BE2C (cell line): ENCODE data around the gene CUBN. TPM values are rescaled to one million over a fixed set of nuclear protein-coding genes. Genes with fewer than 3 reads are reported as not detected.

Experiments
- DNase-seq: peaks from one replicate; pipeline ENCODE4 v3.0.0-alpha.2; 2020
- H3K27me3 ChIP-seq: fragments of 250-450 bp; sonication (Bioruptor Pico); 2 replicates; pipeline ENCODE4 v1.5.1; 2020; ENCODE audit warnings: mild to moderate bottlenecking
- H3K36me3 ChIP-seq: fragments of 250-450 bp; sonication (Bioruptor Pico); 2 replicates; pipeline ENCODE4 v1.5.1; 2020; ENCODE audit warnings: mild to moderate bottlenecking
- H3K4me1 ChIP-seq: fragments of 250-450 bp; sonication (Bioruptor Pico); 2 replicates; pipeline ENCODE4 v1.5.1; 2020
- H3K4me3 ChIP-seq: 2 replicates; pipeline ENCODE4 v1.5.1; 2011; ENCODE audit warnings: low read depth, low read length
- H3K9me3 ChIP-seq: fragments of 250-450 bp; sonication (Bioruptor Pico); 2 replicates; pipeline ENCODE4 v1.5.1; 2020
- polyA plus RNA-seq: library from polyadenylated mRNA; unstranded; fragments of >200 nt; gene quantifications from one replicate; pipeline ENCODE4 v1.2.1, GENCODE V29; 2012; ENCODE audit warnings: low read depth, missing spikeins; ENCODE audit not compliant: insufficient read length, insufficient read depth
- TF ChIP-seq, protein P1 (sequence below): IDR thresholded peaks from 2 replicates; pipeline ENCODE4 v1.5.1; 2012; ENCODE audit warnings: mild to moderate bottlenecking, low read depth, low read length

Gene CUBN
- polyA plus RNA-seq, result 1.7 TPM

DNA sequence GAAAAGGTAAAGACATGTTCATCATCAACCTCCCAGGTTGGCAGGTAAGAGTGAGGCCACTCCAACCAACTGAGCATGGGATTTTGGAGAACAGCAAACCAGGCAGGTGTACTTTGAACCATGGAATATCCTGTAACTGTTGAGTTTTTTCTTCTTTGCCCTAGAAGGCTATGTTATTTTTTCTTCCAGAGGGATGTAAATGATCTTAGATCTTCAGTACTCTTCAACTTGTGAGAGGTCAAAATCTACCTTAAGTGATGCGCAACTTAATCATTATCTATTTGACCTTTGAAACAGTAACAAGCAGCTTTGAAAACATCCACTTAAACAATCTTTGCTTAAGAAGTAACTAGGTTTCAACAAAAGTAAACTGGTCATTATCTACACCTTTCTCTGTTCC lies at the start of gene CUBN:
Gene CUBN (minus strand): TSS at position 71 of the 400 bp plus-strand sequence. CDS start 46 bp downstream, at position 25.
- TF ChIP-seq, protein P1, sequence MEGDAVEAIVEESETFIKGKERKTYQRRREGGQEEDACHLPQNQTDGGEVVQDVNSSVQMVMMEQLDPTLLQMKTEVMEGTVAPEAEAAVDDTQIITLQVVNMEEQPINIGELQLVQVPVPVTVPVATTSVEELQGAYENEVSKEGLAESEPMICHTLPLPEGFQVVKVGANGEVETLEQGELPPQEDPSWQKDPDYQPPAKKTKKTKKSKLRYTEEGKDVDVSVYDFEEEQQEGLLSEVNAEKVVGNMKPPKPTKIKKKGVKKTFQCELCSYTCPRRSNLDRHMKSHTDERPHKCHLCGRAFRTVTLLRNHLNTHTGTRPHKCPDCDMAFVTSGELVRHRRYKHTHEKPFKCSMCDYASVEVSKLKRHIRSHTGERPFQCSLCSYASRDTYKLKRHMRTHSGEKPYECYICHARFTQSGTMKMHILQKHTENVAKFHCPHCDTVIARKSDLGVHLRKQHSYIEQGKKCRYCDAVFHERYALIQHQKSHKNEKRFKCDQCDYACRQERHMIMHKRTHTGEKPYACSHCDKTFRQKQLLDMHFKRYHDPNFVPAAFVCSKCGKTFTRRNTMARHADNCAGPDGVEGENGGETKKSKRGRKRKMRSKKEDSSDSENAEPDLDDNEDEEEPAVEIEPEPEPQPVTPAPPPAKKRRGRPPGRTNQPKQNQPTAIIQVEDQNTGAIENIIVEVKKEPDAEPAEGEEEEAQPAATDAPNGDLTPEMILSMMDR, result no peak
- no peak for DNase-seq
- Histone ChIP-seq H3K4me1 (no peaks in the 10 kb centered on the region), H3K9me3 (no peaks in the 10 kb centered on the region), H3K27me3 (no peaks in the 10 kb centered on the region), H3K36me3 (no peaks in the 10 kb centered on the region), H3K4me3 (no peak within 1 kb of the TSS)

DNA sequence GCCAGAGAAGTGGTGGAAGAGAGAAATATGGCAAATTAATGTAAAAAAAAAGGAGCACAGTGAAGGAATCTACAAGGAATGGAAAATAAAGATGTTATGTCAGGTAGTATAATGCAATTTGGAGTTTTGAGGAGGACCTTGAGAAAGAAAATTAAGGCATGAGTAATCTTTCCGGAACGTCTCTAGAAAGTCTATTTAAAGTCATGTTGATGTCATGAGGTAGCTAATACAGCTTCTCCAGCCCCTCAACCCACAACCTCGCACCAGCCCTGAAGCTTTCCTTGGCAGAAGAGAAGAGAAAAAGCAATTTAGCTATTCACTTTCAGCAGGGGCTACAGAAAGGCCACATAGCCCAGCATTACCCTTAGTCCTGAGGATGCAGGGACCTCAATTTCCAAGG lies 49.4 kb upstream of the CUBN start:
- Histone ChIP-seq H3K4me1 (no peaks in the 10 kb centered on the region), H3K27me3 (no peaks in the 10 kb centered on the region), H3K9me3 (no peaks in the 10 kb centered on the region), H3K4me3 (no peak overlapping the region), H3K36me3 (no peaks in the 10 kb centered on the region)
- TF ChIP-seq, protein P1, result no peak
- DNase-seq, result no peak

DNA sequence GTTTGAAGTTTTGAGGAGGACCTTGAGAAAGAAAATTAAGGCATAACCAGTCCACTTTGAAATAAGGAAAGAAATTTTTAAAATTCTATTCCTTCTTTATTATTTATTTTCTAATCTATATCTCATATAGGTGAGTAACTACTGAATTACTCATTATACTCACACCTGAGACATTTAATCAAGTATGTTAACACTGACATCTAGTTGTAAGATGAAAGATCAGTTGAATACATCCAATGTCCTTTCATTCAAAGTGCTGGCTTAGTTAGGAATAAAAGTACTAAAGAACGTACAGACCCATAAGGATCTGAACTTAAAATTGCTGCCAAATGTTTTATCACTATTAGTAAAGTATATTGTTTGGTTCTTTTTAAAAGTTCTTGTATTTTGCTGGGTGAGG lies 48.4 kb upstream of the CUBN start:
- Histone ChIP-seq H3K9me3 (no peaks in the 10 kb centered on the region), H3K4me1 (no peaks in the 10 kb centered on the region), H3K4me3 (no peak overlapping the region), H3K36me3 (no peaks in the 10 kb centered on the region), H3K27me3 (no peaks in the 10 kb centered on the region)
- DNase-seq, result no peak
- TF ChIP-seq, protein P1, result no peak

DNA sequence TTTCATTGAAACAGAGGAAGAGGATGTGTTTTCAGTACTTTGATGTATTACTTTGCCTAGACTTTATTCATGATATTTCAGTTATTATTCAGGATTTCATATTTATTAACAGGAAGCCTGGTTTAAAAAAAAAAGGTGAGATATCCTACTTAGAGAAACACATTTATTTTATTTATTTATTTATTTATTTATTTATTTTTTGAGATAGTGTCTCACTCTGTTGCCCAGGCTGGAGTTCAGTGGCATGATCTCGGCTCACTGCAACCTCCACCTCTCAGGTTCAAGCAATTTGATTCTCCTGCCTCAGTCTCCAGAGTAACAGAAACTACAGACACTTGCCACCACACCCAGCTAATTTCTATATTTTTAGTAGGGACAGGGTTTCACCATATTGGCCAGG lies 47.4 kb upstream of the CUBN start:
- Histone ChIP-seq H3K4me3 (no peak overlapping the region), H3K36me3 (no peaks in the 10 kb centered on the region), H3K27me3 (no peaks in the 10 kb centered on the region), H3K4me1 (no peaks in the 10 kb centered on the region), H3K9me3 (no peaks in the 10 kb centered on the region)
- DNase-seq, result no peak
- TF ChIP-seq, protein P1, result no peak

DNA sequence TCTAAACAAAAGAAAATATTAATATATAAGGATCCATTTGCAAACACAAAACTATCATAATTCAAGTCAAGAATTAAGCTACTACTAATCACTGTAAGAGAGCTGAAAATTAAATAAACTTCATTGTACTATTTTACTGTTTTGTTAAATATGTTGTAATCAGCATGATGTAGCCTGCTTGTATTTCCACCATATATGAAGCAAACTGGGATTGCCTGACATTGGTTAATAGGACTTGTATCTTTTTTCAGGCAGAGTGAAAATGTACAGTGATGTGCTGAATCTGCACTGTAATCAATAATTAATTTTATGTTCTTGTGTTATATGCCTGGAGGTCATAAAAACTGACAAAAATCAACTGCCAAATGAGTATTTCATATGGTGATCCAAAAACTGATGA lies 46.5 kb upstream of the CUBN start:
- TF ChIP-seq, protein P1, result no peak
- Histone ChIP-seq H3K27me3 (no peaks in the 10 kb centered on the region), H3K4me1 (no peaks in the 10 kb centered on the region), H3K9me3 (no peaks in the 10 kb centered on the region), H3K36me3 (no peaks in the 10 kb centered on the region), H3K4me3 (no peak overlapping the region)
- DNase-seq, result no peak

DNA sequence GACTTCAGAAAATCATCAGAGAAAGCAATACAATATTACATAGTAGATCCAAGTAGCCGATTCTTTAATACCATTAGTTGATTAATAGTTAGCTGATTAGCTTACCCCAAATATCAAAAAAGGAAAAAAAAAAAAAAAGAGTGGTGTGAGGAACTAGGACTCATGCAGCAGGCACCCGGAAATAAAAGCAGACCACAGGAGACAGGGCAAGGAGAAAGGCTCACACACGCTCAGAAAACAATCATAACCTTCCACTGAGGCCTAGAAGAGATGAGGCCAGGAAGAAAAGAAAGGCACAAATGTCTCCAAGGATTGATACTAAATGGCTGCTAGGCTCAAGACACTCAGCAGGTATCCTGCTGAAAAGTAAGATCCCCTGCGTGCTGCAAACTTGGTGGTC lies 45.9 kb upstream of the CUBN start:
- TF ChIP-seq, protein P1, result no peak
- H3K36me3 ChIP-seq, result no peaks in the 10 kb centered on the region
- no peak for DNase-seq

More for the DNA sequence above, 45.9 kb upstream of the CUBN start:
- H3K4me3 ChIP-seq, result no peak overlapping the region
- no peaks in the 10 kb centered on the region for H3K27me3 ChIP-seq
- no peaks in the 10 kb centered on the region for H3K9me3 ChIP-seq
- no peaks in the 10 kb centered on the region for H3K4me1 ChIP-seq
